H9 (cell line): Measurements from ENCODE around the gene PLIN3. TPM values are rescaled to one million over a fixed set of nuclear protein-coding genes. Genes with fewer than 3 reads are reported as not detected.

ENCODE experiments used
- DNase-seq: peaks from one replicate; pipeline ENCODE4 v3.0.0-alpha.2; 2017
- H2AFZ ChIP-seq: one replicate; pipeline ENCODE4 v1.6.1; 2013; ENCODE audit warnings: mild to moderate bottlenecking, low read length, control low read depth, moderate library complexity
- H2AK5ac ChIP-seq: 2 replicates; pipeline ENCODE4 v1.6.1; 2013; ENCODE audit warnings: low read length, control low read depth, mixed read lengths; ENCODE audit not compliant: insufficient read length
- H2BK120ac ChIP-seq: one replicate; pipeline ENCODE4 v1.6.1; 2013; ENCODE audit warnings: low read depth, mild to moderate bottlenecking, low read length, control low read depth, inconsistent platforms; ENCODE audit not compliant: poor library complexity, severe bottlenecking
- H2BK12ac ChIP-seq: 2 replicates; pipeline ENCODE4 v1.6.1; 2013; ENCODE audit warnings: low read length, control low read depth, mixed read lengths, low read depth; ENCODE audit not compliant: insufficient read length
- H2BK15ac ChIP-seq: 2 replicates; pipeline ENCODE4 v1.6.1; 2013; ENCODE audit warnings: low read depth, low read length, control low read depth
- H2BK20ac ChIP-seq: one replicate; pipeline ENCODE4 v1.6.1; 2013; ENCODE audit warnings: low read depth, mild to moderate bottlenecking, low read length, control low read depth, inconsistent platforms; ENCODE audit not compliant: poor library complexity, severe bottlenecking
- H2BK5ac ChIP-seq: 2 replicates; pipeline ENCODE4 v1.6.1; 2013; ENCODE audit warnings: low read length, control low read depth, mixed read lengths; ENCODE audit not compliant: insufficient read length
- H3K14ac ChIP-seq: 2 replicates; pipeline ENCODE4 v1.6.1; 2013; ENCODE audit warnings: low read length, control low read depth; ENCODE audit not compliant: insufficient read depth
- H3K18ac ChIP-seq: 2 replicates; pipeline ENCODE4 v1.6.1; 2013; ENCODE audit warnings: low read depth, mild to moderate bottlenecking, mixed read lengths, low read length, control low read depth; ENCODE audit not compliant: insufficient read length
- H3K23ac ChIP-seq: 2 replicates; pipeline ENCODE4 v1.6.1; 2013; ENCODE audit warnings: low read length, control low read depth, mixed read lengths, low read depth; ENCODE audit not compliant: insufficient read length
- H3K23me2 ChIP-seq: 2 replicates; pipeline ENCODE4 v1.6.1; 2013; ENCODE audit warnings: low read depth, mild to moderate bottlenecking, mixed read lengths, low read length, control low read depth; ENCODE audit not compliant: insufficient read length, poor library complexity, severe bottlenecking
- H3K27ac ChIP-seq: 2 replicates; pipeline ENCODE4 v1.5.1; 2013; ENCODE audit warnings: low read length, control low read depth, mixed read lengths, low read depth; ENCODE audit not compliant: insufficient read length
- H3K27me3 ChIP-seq: 2 replicates; pipeline ENCODE4 v1.6.1; 2013; ENCODE audit warnings: low read length, control low read depth, inconsistent platforms; ENCODE audit not compliant: insufficient read depth
- H3K4ac ChIP-seq: 2 replicates; pipeline ENCODE4 v1.6.1; 2013; ENCODE audit warnings: low read depth, mild to moderate bottlenecking, control low read depth, inconsistent platforms, low read length, moderate library complexity
- H3K4me1 ChIP-seq: 2 replicates; pipeline ENCODE4 v1.6.1; 2013; ENCODE audit warnings: low read length, control low read depth, inconsistent platforms; ENCODE audit not compliant: insufficient read depth
- H3K4me2 ChIP-seq: 2 replicates; pipeline ENCODE4 v1.6.1; 2013; ENCODE audit warnings: low read length, control low read depth, mixed read lengths; ENCODE audit not compliant: insufficient read length, insufficient read depth
- H3K56ac ChIP-seq: 2 replicates; pipeline ENCODE4 v1.6.1; 2013; ENCODE audit warnings: low read depth, mild to moderate bottlenecking, mixed read lengths, low read length, control low read depth; ENCODE audit not compliant: insufficient read length
- H3K79me1 ChIP-seq: 2 replicates; pipeline ENCODE4 v1.6.1; 2013; ENCODE audit warnings: low read depth, mild to moderate bottlenecking, moderate library complexity, low read length, control low read depth, inconsistent platforms; ENCODE audit not compliant: insufficient read depth, poor library complexity, severe bottlenecking
- H3K79me2 ChIP-seq: 2 replicates; pipeline ENCODE4 v1.6.1; 2013; ENCODE audit warnings: low read length, control low read depth, inconsistent platforms; ENCODE audit not compliant: insufficient read depth
- H3K9ac ChIP-seq: 2 replicates; pipeline ENCODE4 v1.6.1; 2013; ENCODE audit warnings: low read length, control low read depth, mixed read lengths; ENCODE audit not compliant: insufficient read length; ENCODE audit errors: extremely low read depth
- H3K9me3 ChIP-seq: one replicate; pipeline ENCODE4 v1.6.1; 2013; ENCODE audit warnings: low read depth, low read length, inconsistent platforms; ENCODE audit not compliant: control insufficient read depth
- H3T11ph ChIP-seq: one replicate; pipeline ENCODE4 v1.6.1; 2013; ENCODE audit warnings: mild to moderate bottlenecking, low read length, control low read depth, inconsistent platforms
- H4K20me1 ChIP-seq: one replicate; pipeline ENCODE4 v1.6.1; 2013; ENCODE audit not compliant: control insufficient read depth, insufficient read length, insufficient read depth
- H4K5ac ChIP-seq: 2 replicates; pipeline ENCODE4 v1.6.1; 2013; ENCODE audit warnings: low read depth, mild to moderate bottlenecking, mixed read lengths, low read length, control low read depth; ENCODE audit not compliant: insufficient read length
- H4K8ac ChIP-seq: replicated peaks from 2 replicates; pipeline ENCODE4 v1.6.1; 2013; ENCODE audit warnings: low read length, control low read depth, mixed read lengths, low read depth; ENCODE audit not compliant: insufficient read length
- H4K91ac ChIP-seq: 2 replicates; pipeline ENCODE4 v1.6.1; 2013; ENCODE audit warnings: low read depth, mild to moderate bottlenecking, moderate library complexity, mixed read lengths, low read length, control low read depth; ENCODE audit not compliant: insufficient read length
- H3K27ac Mint-ChIP-seq, 3 experiments: 2 replicates in 2 of 3; 3 replicates in 1 of 3; pipeline ENCODE4 v1.8.0; 2020 to 2021; ENCODE audit warnings: mixed read lengths in 3 of 3, mild to moderate bottlenecking in 1 of 3, moderate library complexity in 1 of 3
- H3K27me3 Mint-ChIP-seq: 2 replicates; pipeline ENCODE4 v1.8.0; 2021; ENCODE audit warnings: low read depth, mild to moderate bottlenecking, moderate library complexity, mixed read lengths
- H3K36me3 Mint-ChIP-seq, 3 experiments: 2 replicates in 2 of 3; 3 replicates in 1 of 3; pipeline ENCODE4 v1.8.0; 2020 to 2021; ENCODE audit warnings: low read depth in 3 of 3, mixed read lengths in 3 of 3; ENCODE audit not compliant: insufficient read depth in 1 of 3
- H3K4me1 Mint-ChIP-seq, 2 experiments: 2 replicates each; pipeline ENCODE4 v1.8.0; 2020; ENCODE audit warnings: mixed read lengths in 2 of 2
- H3K4me3 Mint-ChIP-seq, 2 experiments: 2 replicates in 1 of 2; 3 replicates in 1 of 2; pipeline ENCODE4 v1.8.0; 2020 to 2021; ENCODE audit warnings: mild to moderate bottlenecking in 2 of 2, mixed read lengths in 2 of 2, moderate library complexity in 1 of 2
- H3K9me3 Mint-ChIP-seq, 2 experiments: 2 replicates in 1 of 2; 3 replicates in 1 of 2; pipeline ENCODE4 v1.8.0; 2020; ENCODE audit warnings: mild to moderate bottlenecking in 2 of 2, mixed read lengths in 2 of 2, moderate library complexity in 1 of 2
- WGBS: extraction: QIAGEN DNeasy Blood & Tissue Kit; methylation state at CpG from one replicate; pipeline ENCODE4 v1.1.7; 2013; ENCODE audit warnings: missing lambda C conversion rate, low lambda C conversion rate, mixed read lengths; ENCODE audit not compliant: insufficient read length; ENCODE audit errors: extremely low coverage; 5-methylcytosine and 5-hydroxymethylcytosine counted together
- total RNA-seq: library from RNA; stranded (reverse); gene quantifications from 2 replicates; pipeline ENCODE4 v1.2.1, GENCODE V29; 2021
- TF ChIP-seq, protein P1 (sequence below): fragments of 200-600 bp; sonication (generic); conservative IDR thresholded peaks from 3 replicates; pipeline ENCODE4 v1.8.0; 2021; ENCODE audit warnings: antibody characterized with exemption, mild to moderate bottlenecking

Gene PLIN3
- total RNA-seq, 1 experiment from 2014 or later: 61.8 TPM

DNA sequence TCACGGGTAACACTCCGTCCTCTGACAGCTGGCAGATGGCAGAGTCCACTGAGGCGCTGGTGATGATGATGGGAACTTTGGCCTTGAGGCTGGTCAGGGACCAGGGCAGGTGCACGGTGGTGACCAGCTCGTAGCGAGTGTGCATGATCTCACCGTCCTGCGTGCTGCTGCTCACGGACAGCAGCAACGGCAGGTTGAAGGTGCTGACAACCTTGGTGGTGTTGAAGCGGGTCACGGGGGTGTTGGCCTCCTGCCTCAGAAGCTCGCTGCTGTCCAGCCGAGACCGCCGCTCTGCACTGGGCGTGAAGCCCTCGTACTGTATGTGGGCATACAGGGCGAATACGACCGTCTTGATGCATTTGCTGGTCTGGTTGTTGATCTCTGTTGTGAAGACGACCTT, 23.6 kb upstream of the PLIN3 start:
- no peak overlapping the region for H3K4me3 Mint-ChIP-seq
- no peak for DNase-seq
- no CpG with 5 or more reads among the region's 22 CpGs for WGBS

More for the DNA sequence above, 23.6 kb upstream of the PLIN3 start:
- H2BK20ac ChIP-seq: no peak overlapping the region
- no peak overlapping the region for H3K18ac ChIP-seq
- no peak overlapping the region for H3K4me2 ChIP-seq
- H3K56ac ChIP-seq: no peak overlapping the region
- no peak overlapping the region for H2AK5ac ChIP-seq
- H2BK120ac ChIP-seq: no peak overlapping the region
- H3K23ac ChIP-seq: no peak overlapping the region
- Mint-ChIP-seq H3K27me3 (peaks cover 62% of the 10 kb centered on the region), H3K9me3 (peaks cover 0 to 2% of the 10 kb centered on the region in 2 experiments; a peak in 1 of 5 replicates), H3K27ac (no peak overlapping the region), H3K4me1 (peaks cover 12 to 13% of the 10 kb centered on the region in 2 experiments), H3K36me3 (no peaks in the 10 kb centered on the region)
- H3K4me1 ChIP-seq: no peaks in the 10 kb centered on the region
- H2BK5ac ChIP-seq: no peak overlapping the region
- no peak overlapping the region for H2BK12ac ChIP-seq
- no peaks in the 10 kb centered on the region for H3K9me3 ChIP-seq
- no peaks in the 10 kb centered on the region for H3K79me2 ChIP-seq
- H2AFZ ChIP-seq: no peak overlapping the region
- no peak overlapping the region for H3K4ac ChIP-seq
- TF ChIP-seq, protein P1, sequence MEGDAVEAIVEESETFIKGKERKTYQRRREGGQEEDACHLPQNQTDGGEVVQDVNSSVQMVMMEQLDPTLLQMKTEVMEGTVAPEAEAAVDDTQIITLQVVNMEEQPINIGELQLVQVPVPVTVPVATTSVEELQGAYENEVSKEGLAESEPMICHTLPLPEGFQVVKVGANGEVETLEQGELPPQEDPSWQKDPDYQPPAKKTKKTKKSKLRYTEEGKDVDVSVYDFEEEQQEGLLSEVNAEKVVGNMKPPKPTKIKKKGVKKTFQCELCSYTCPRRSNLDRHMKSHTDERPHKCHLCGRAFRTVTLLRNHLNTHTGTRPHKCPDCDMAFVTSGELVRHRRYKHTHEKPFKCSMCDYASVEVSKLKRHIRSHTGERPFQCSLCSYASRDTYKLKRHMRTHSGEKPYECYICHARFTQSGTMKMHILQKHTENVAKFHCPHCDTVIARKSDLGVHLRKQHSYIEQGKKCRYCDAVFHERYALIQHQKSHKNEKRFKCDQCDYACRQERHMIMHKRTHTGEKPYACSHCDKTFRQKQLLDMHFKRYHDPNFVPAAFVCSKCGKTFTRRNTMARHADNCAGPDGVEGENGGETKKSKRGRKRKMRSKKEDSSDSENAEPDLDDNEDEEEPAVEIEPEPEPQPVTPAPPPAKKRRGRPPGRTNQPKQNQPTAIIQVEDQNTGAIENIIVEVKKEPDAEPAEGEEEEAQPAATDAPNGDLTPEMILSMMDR: no peak
- no peak overlapping the region for H3T11ph ChIP-seq
- H3K79me1 ChIP-seq: no peaks in the 10 kb centered on the region
- no peak overlapping the region for H3K9ac ChIP-seq
- H3K27me3 ChIP-seq: peaks cover 4% of the 10 kb centered on the region
- peaks cover 4% of the 10 kb centered on the region for H4K20me1 ChIP-seq
- no peak overlapping the region for H4K8ac ChIP-seq
- no peak overlapping the region; the same call in 1 of the 2 replicates for H3K14ac ChIP-seq
- no peak overlapping the region for H4K91ac ChIP-seq
- H3K27ac ChIP-seq: no peak overlapping the region
- H4K5ac ChIP-seq: no peak overlapping the region
- no peak overlapping the region for H2BK15ac ChIP-seq
- H3K23me2 ChIP-seq: no peaks in the 10 kb centered on the region
